Measurements from ENCODE around the gene HLCS.

HLCS gene

GRCh38 chr21:36704958-36705678 is 261.4 kb downstream of the HLCS start:
- no peak for DNase-seq (ENCODE audit: low read depth, low spot score)

- no peak for DNase-seq (ENCODE audit: low read depth, low spot score)
Observed at GRCh38 chr21:36704281-36704957, 262.1 kb downstream of the HLCS start.

GRCh38 chr21:36703626-36704280 is 262.7 kb downstream of the HLCS start:
- no peak for DNase-seq (ENCODE audit: low read depth, low spot score)

GRCh38 chr21:36703123-36703522 is 263.3 kb downstream of the HLCS start:
- DNase-seq (ENCODE audit: low read depth, low spot score) = no peak

- no peak for DNase-seq (ENCODE audit: low read depth, low spot score)
Observed at GRCh38 chr21:36702622-36702968, 263.9 kb downstream of the HLCS start.

- DNase-seq (ENCODE audit: low read depth, low spot score) = no peak
Observed at GRCh38 chr21:36701756-36702621, 264.5 kb downstream of the HLCS start.

GRCh38 chr21:36700971-36701755 is 265.3 kb downstream of the HLCS start:
- DNase-seq (ENCODE audit: low read depth, low spot score) = no peak
